GM12878 (cell line): ENCODE measurements around the gene DNMT3L. TPM values are rescaled to one million over a fixed set of nuclear protein-coding genes. Genes with fewer than 3 reads are reported as not detected.
A peak's percentile ranks its signal among the peaks of the same experiment; 100 is the strongest.

ENCODE experiments used
- ATAC-seq: fragments of 200-7000 bp; cut with Tn5 transposase; 3 replicates; pipeline ENCODE4 v1.9.1; 2020; ENCODE audit warnings: mild to moderate bottlenecking, moderate library complexity
- BruUV-seq: library from RNA; stranded (reverse); fragments of 400-500 nt; replicated peaks from 2 replicates; lab custom pipeline; 2021; lab: Mats Ljungman, UMichigan
- CTCF ChIA-PET: fragments of 300-600 bp; sonication (Branson Sonifier 250); formaldehyde crosslinking; extraction: SDS; loops from one replicate; lab custom pipeline; 2021; ENCODE audit warnings: inconsistent platforms; lab: Yijun Ruan, JAX
- POLR2A ChIA-PET: fragments of 350-600 bp; formaldehyde crosslinking; extraction: SDS; loops from one replicate; lab custom pipeline; 2021; ENCODE audit warnings: inconsistent platforms; lab: Charles Lee
- RAD21 ChIA-PET: fragments of 300-600 bp; sonication (Branson Sonifier 250); formaldehyde crosslinking; loops from one replicate; lab custom pipeline; 2023; ENCODE audit warnings: antibody characterized with exemption; ENCODE audit not compliant: unreplicated experiment; lab: Charles Lee
- SMC1A ChIA-PET: fragments of 300-600 bp; sonication (Branson Sonifier 250); formaldehyde crosslinking; loops from one replicate; lab custom pipeline; 2023; ENCODE audit not compliant: unreplicated experiment, uncharacterized antibody; lab: Charles Lee
- DNase-seq: peaks from one replicate; pipeline ENCODE4 v3.0.0-alpha.2; 2011; ENCODE audit warnings: low read depth, low spot score
- FAIRE-seq: peaks from 3 replicates; lab custom pipeline; 2011; peaks lifted over from hg19 to GRCh38; lab: Jason Lieb, UNC
- H2AFZ ChIP-seq: 2 replicates; pipeline ENCODE4 v1.6.0; 2011; ENCODE audit warnings: low read depth, low read length, control low read depth; ENCODE audit not compliant: control insufficient read depth
- H3K27ac ChIP-seq: 2 replicates; pipeline ENCODE4 v1.5.1; 2011; ENCODE audit warnings: control low read depth; ENCODE audit not compliant: control insufficient read depth, insufficient read depth
- H3K27me3 ChIP-seq, 2 experiments: replicated peaks in 1 of 2; 2 replicates each; pipeline versions ENCODE4 v1.6.0 to v1.6.1; 2011; ENCODE audit warnings: low read length in 1 of 2; ENCODE audit not compliant: control insufficient read depth in 2 of 2, insufficient read depth in 2 of 2
- H3K36me3 ChIP-seq, 2 experiments: 2 replicates each; pipeline ENCODE4 v1.5.1; 2011; ENCODE audit warnings: low read length in 1 of 2; ENCODE audit not compliant: control insufficient read depth in 2 of 2, insufficient read depth in 2 of 2
- H3K4me1 ChIP-seq: 2 replicates; pipeline ENCODE4 v1.6.1; 2011; ENCODE audit warnings: mild to moderate bottlenecking, low read length, moderate library complexity, mixed read lengths; ENCODE audit not compliant: control insufficient read depth, insufficient read depth
- H3K4me2 ChIP-seq: 2 replicates; pipeline ENCODE4 v1.6.0; 2011; ENCODE audit warnings: control low read depth; ENCODE audit not compliant: control insufficient read depth, insufficient read depth
- H3K4me3 ChIP-seq: fragments of 200-600 bp; sonication (generic); 2 replicates; pipeline ENCODE4 v1.5.1; 2016
- H3K79me2 ChIP-seq: 2 replicates; pipeline ENCODE4 v1.6.0; 2011; ENCODE audit warnings: low read length; ENCODE audit not compliant: control insufficient read depth, insufficient read depth
- H3K9ac ChIP-seq: 2 replicates; pipeline ENCODE4 v1.8.0; 2011; ENCODE audit warnings: low read length, control low read depth, mixed read lengths; ENCODE audit not compliant: control insufficient read depth, insufficient read depth
- H3K9me3 ChIP-seq: replicated peaks from 3 replicates; pipeline ENCODE4 v1.5.1; 2011; ENCODE audit warnings: mild to moderate bottlenecking, low read length; ENCODE audit not compliant: control insufficient read depth, insufficient read depth
- H4K20me1 ChIP-seq: 2 replicates; pipeline ENCODE4 v1.6.0; 2011; ENCODE audit not compliant: control insufficient read depth, insufficient read depth
- CHD1 ChIP-seq: IDR thresholded peaks from 2 replicates; pipeline ENCODE4 v1.6.1; 2012; ENCODE audit warnings: low read depth, low read length, improper control_type of control experiment
- GABPA ChIP-seq: IDR thresholded peaks from 2 replicates; pipeline ENCODE4 v1.6.1; 2014; ENCODE audit warnings: antibody characterized with exemption, low read depth, mild to moderate bottlenecking, inconsistent platforms
- PAX8 ChIP-seq: fragments of 450-650 bp; IDR thresholded peaks from 2 replicates; pipeline ENCODE4 v1.6.1; 2017; ENCODE audit warnings: mild to moderate bottlenecking, moderate library complexity
- SMC3 ChIP-seq: IDR thresholded peaks from 2 replicates; pipeline ENCODE4 v1.6.1; 2011; ENCODE audit warnings: low read length, improper control_type of control experiment, borderline replicate concordance
- TCF12 ChIP-seq: IDR thresholded peaks from 2 replicates; pipeline ENCODE4 v1.6.1; 2011; ENCODE audit warnings: low read depth, mild to moderate bottlenecking, low read length
- WGBS: methylation state at CpG from one replicate; pipeline ENCODE4 v1.1.6; 2016; ENCODE audit warnings: low lambda C conversion rate; ENCODE audit not compliant: insufficient replicate concordance, insufficient coverage; ENCODE audit errors: missing lambda C conversion rate; 5-methylcytosine and 5-hydroxymethylcytosine counted together
- in situ Hi-C: fragments of 300-500 bp; cut with MboI; formaldehyde crosslinking; loops from 9 replicates; pipeline ENCODE4 v1.14.3; 2018; ENCODE audit warnings: mixed read lengths
- intact Hi-C: fragments of 100-400 bp; cut with micrococcal nuclease; formaldehyde crosslinking; loops from one replicate; pipeline ENCODE4 v1.14.2; 2022; ENCODE audit not compliant: unreplicated experiment
- polyA plus RNA-seq, 11 experiments: library from polyadenylated mRNA; depleted of rRNA in 4 of 11; unstranded in 6 of 11; stranded (reverse) in 5 of 11; fragments of >200 nt; fragmentation: Nextera tagmentation in 4 of 11; fragmentation: Illumina TruSeq in 1 of 11; extraction: Ambion mirVana in 4 of 11; extraction: Trizol in 1 of 11; gene quantifications; 1 replicate in 1 of 11; 2 replicates in 10 of 11; pipeline versions ENCODE4 v1.2.1 to v1.2.3, GENCODE V29; 2011 to 2016; ENCODE audit warnings: inconsistent platforms in 2 of 11, missing spikeins in 2 of 11, low read depth in 1 of 11
- total RNA-seq, 4 experiments: library from RNA; depleted of rRNA in 3 of 4; stranded (reverse); fragments of >200 nt in 3 of 4; fragmentation: Illumina TruSeq in 1 of 4; extraction: Trizol in 1 of 4; gene quantifications; 2 replicates each; pipeline versions ENCODE4 v1.2.1 to v1.2.3, GENCODE V29; 2013 to 2021
- TF ChIP-seq, protein P1 (sequence below): fragments of 450-650 bp; IDR thresholded peaks from 2 replicates; pipeline ENCODE4 v1.6.1; 2014; ENCODE audit warnings: mild to moderate bottlenecking
- TF ChIP-seq, protein P2 (sequence below): IDR thresholded peaks from 2 replicates; pipeline ENCODE4 v1.6.1; 2012; ENCODE audit warnings: low read length, inconsistent platforms

The DNMT3L gene
- total and polyA plus RNA-seq, 10 of the 15 experiments (the other 5 are each of a cell fraction or from before 2014, with no cell fraction given) = not detected

GRCh38 chr21:44291078-44291935 lies 29.6 kb upstream of the DNMT3L start:
- Histone ChIP-seq H3K79me2 (no peaks in the 10 kb centered on the region), H3K4me1 (peaks cover 18% of the 10 kb centered on the region), H3K27ac (no peak overlapping the region), H3K4me2 (no peak overlapping the region), H4K20me1 (no peaks in the 10 kb centered on the region; the same call in 1 of the 2 replicates), H3K4me3 (no peak overlapping the region), H3K27me3 (no peaks in the 10 kb centered on the region), H3K9me3 (no peaks in the 10 kb centered on the region), H3K36me3 (no peaks in the 10 kb centered on the region), H3K9ac (no peak overlapping the region), H2AFZ (no peak overlapping the region)
- 20% methylated on average over 33 of the region's 33 CpGs for whole genome bisulfite sequencing
- POLR2A ChIA-PET = no interaction called here
- intact Hi-C loops (no loop called here), in situ Hi-C loops (no loop called here)
- RAD21 ChIA-PET = no interaction called here
- DNase-seq (no peak), FAIRE-seq (no peak), ATAC-seq (no peak)
- CTCF ChIA-PET = no interaction called here
- TF ChIP-seq PAX8 = no peak
- TF ChIP-seq TCF12 = 0 out of 2 replicates have a peak, but pooled peaks have one; percentile 28
- TF ChIP-seq, protein P1, sequence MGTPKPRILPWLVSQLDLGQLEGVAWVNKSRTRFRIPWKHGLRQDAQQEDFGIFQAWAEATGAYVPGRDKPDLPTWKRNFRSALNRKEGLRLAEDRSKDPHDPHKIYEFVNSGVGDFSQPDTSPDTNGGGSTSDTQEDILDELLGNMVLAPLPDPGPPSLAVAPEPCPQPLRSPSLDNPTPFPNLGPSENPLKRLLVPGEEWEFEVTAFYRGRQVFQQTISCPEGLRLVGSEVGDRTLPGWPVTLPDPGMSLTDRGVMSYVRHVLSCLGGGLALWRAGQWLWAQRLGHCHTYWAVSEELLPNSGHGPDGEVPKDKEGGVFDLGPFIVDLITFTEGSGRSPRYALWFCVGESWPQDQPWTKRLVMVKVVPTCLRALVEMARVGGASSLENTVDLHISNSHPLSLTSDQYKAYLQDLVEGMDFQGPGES = no peak
- no peak for TF ChIP-seq SMC3
- no peak for TF ChIP-seq GABPA
- no peak for TF ChIP-seq CHD1
- TF ChIP-seq, protein P2, sequence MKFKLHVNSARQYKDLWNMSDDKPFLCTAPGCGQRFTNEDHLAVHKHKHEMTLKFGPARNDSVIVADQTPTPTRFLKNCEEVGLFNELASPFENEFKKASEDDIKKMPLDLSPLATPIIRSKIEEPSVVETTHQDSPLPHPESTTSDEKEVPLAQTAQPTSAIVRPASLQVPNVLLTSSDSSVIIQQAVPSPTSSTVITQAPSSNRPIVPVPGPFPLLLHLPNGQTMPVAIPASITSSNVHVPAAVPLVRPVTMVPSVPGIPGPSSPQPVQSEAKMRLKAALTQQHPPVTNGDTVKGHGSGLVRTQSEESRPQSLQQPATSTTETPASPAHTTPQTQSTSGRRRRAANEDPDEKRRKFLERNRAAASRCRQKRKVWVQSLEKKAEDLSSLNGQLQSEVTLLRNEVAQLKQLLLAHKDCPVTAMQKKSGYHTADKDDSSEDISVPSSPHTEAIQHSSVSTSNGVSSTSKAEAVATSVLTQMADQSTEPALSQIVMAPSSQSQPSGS = no peak
- BruUV-seq = no TSS peak
- SMC1A ChIA-PET = no interaction called here
